Vagina (tissue), 2 donors: ENCODE results near the gene STEAP1B.

Source experiments
- POLR2A ChIP-seq, 2 donors: fragments of 450-650 bp; IDR thresholded peaks; one replicate each; pipeline ENCODE4 v1.6.1; 2017; ENCODE audit warnings: antibody characterized with exemption in 2 of 2, mild to moderate bottlenecking in 2 of 2, moderate library complexity in 2 of 2
- TF ChIP-seq, protein P1 (sequence below), 3 experiments: fragments of 450-650 bp in 2 of 3; fragments of 200-600 bp in 1 of 3; sonication (generic) in 1 of 3; IDR thresholded peaks; one replicate each; pipeline ENCODE4 v1.5.1; 2017 to 2019; ENCODE audit warnings: antibody characterized with exemption in 3 of 3, mild to moderate bottlenecking in 2 of 3, moderate library complexity in 2 of 3

DNA sequence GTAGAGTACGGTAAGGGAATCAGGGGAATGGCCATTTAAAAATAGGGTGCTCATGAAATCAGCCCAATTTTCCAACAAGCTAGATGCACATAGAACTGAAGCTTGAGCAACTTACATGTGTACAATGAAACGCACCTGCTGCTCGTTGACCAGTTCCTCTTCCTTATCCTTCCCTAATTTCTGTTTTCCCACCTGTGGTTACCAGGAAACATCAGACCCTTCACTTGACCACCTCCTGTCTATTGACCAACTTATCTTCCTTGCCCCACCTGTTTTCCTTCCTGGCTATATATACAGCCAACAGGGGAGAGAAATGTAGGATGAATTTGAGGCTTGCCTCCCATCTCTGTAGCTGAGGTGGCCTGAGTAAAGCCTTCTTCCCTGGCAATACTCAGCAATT lies 105.2 kb downstream of the STEAP1B start:
- TF ChIP-seq POLR2A (IDR thresholded peaks at IDR 0.05): no peak
- TF ChIP-seq, protein P1, sequence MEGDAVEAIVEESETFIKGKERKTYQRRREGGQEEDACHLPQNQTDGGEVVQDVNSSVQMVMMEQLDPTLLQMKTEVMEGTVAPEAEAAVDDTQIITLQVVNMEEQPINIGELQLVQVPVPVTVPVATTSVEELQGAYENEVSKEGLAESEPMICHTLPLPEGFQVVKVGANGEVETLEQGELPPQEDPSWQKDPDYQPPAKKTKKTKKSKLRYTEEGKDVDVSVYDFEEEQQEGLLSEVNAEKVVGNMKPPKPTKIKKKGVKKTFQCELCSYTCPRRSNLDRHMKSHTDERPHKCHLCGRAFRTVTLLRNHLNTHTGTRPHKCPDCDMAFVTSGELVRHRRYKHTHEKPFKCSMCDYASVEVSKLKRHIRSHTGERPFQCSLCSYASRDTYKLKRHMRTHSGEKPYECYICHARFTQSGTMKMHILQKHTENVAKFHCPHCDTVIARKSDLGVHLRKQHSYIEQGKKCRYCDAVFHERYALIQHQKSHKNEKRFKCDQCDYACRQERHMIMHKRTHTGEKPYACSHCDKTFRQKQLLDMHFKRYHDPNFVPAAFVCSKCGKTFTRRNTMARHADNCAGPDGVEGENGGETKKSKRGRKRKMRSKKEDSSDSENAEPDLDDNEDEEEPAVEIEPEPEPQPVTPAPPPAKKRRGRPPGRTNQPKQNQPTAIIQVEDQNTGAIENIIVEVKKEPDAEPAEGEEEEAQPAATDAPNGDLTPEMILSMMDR (IDR thresholded peaks at IDR 0.05): no peak
